Mucosa of stomach (tissue), 1 donor: ENCODE measurements around the gene CKAP4.
"Not testable (repeated sequence)": the region's sequence is repeated elsewhere in the genome, so short reads cannot be mapped to it uniquely, and the experiment has no call there.

Source experiments
- H3K27me3 ChIP-seq: one replicate; pipeline ENCODE4 v1.7.0; 2013; ENCODE audit warnings: mild to moderate bottlenecking, low read length; ENCODE audit not compliant: control insufficient read depth, insufficient read depth
- H3K36me3 ChIP-seq: one replicate; pipeline ENCODE4 v1.7.0; 2013; ENCODE audit warnings: low read length; ENCODE audit not compliant: control insufficient read depth, insufficient read depth
- H3K4me1 ChIP-seq: one replicate; pipeline ENCODE4 v1.7.0; 2013; ENCODE audit warnings: mild to moderate bottlenecking, low read length; ENCODE audit not compliant: control insufficient read depth, insufficient read depth
- H3K4me3 ChIP-seq: one replicate; pipeline ENCODE4 v1.7.0; 2013; ENCODE audit warnings: low read length
- H3K9ac ChIP-seq: one replicate; pipeline ENCODE4 v1.7.0; 2013; ENCODE audit warnings: mild to moderate bottlenecking, low read length, moderate library complexity
- H3K9me3 ChIP-seq: one replicate; pipeline ENCODE4 v1.7.0; 2013; ENCODE audit warnings: mild to moderate bottlenecking, low read length, moderate library complexity; ENCODE audit not compliant: control insufficient read depth
- donor health status: Pancreatic carcinoma.

CKAP4 gene, protein sequence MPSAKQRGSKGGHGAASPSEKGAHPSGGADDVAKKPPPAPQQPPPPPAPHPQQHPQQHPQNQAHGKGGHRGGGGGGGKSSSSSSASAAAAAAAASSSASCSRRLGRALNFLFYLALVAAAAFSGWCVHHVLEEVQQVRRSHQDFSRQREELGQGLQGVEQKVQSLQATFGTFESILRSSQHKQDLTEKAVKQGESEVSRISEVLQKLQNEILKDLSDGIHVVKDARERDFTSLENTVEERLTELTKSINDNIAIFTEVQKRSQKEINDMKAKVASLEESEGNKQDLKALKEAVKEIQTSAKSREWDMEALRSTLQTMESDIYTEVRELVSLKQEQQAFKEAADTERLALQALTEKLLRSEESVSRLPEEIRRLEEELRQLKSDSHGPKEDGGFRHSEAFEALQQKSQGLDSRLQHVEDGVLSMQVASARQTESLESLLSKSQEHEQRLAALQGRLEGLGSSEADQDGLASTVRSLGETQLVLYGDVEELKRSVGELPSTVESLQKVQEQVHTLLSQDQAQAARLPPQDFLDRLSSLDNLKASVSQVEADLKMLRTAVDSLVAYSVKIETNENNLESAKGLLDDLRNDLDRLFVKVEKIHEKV

GRCh38 chr12:106247674-106248311, at the start of gene CKAP4:
Gene CKAP4, minus strand, starts transcription at chr12:106248020. Its CDS starts 169 bp downstream, at chr12:106247851.
- H3K9me3 ChIP-seq, result no peaks in the 10 kb centered on the region
- H3K27me3 ChIP-seq, result no peaks in the 10 kb centered on the region
- H3K4me1 ChIP-seq, result peaks cover 46% of the 10 kb centered on the region
- H3K36me3 ChIP-seq, result no peaks in the 10 kb centered on the region
- peak within 1 kb of the TSS; percentile 94 for H3K9ac ChIP-seq
- H3K4me3 ChIP-seq, result peak within 1 kb of the TSS; percentile 70

- no peak overlapping the region for H3K4me3 ChIP-seq
- H3K4me1 ChIP-seq, result peaks cover 37% of the 10 kb centered on the region
- H3K9me3 ChIP-seq, result no peaks in the 10 kb centered on the region
- no peak overlapping the region for H3K9ac ChIP-seq
- no peaks in the 10 kb centered on the region for H3K36me3 ChIP-seq
- H3K27me3 ChIP-seq, result no peaks in the 10 kb centered on the region
Measured at GRCh38 chr12:106297075-106297474, 49.3 kb upstream of the CKAP4 start.

DNA sequence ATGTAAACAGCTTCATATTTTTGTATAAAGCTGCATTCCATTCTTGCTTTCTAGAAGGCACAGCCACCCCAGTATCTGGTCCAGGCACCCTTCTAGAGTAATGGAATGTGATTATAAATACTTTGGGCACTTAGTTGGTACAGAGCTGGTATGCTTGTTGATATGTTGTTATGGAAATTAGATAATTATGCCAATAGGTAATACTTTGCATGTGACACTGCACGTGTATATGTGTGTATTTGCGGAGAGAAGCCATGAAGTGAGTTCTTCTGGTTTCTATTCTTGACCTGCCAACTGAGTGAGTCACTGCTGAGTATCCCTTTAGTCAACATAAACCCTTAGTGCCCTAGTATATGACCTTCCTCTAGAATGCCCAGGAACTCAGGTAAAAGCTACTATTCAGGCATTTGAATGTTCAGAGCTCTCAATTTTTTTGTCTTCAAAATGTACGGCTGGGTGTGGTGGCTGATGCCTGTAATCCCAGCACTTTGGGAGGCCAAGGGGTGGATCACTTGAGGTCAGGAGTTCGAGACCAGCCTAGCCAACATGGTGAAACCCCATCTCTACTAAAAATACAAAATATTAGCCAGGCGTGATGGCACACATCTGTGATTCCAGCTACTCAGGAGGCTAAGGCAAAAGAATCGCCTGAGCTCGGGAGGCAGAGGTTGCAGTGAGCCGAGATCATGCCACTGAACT, 48.5 kb upstream of the CKAP4 start:
- Histone ChIP-seq H3K27me3 (no peaks in the 10 kb centered on the region), H3K9me3 (no peaks in the 10 kb centered on the region), H3K4me1 (peaks cover 34% of the 10 kb centered on the region), H3K4me3 (no peak overlapping the region), H3K9ac (no peak overlapping the region), H3K36me3 (no peaks in the 10 kb centered on the region)

- Histone ChIP-seq H3K4me3 (no peak overlapping the region), H3K27me3 (no peaks in the 10 kb centered on the region), H3K4me1 (peaks cover 31% of the 10 kb centered on the region), H3K9ac (no peak overlapping the region), H3K36me3 (no peaks in the 10 kb centered on the region), H3K9me3 (no peaks in the 10 kb centered on the region)
Measured at GRCh38 chr12:106292339-106292738, 44.5 kb upstream of the CKAP4 start.

DNA sequence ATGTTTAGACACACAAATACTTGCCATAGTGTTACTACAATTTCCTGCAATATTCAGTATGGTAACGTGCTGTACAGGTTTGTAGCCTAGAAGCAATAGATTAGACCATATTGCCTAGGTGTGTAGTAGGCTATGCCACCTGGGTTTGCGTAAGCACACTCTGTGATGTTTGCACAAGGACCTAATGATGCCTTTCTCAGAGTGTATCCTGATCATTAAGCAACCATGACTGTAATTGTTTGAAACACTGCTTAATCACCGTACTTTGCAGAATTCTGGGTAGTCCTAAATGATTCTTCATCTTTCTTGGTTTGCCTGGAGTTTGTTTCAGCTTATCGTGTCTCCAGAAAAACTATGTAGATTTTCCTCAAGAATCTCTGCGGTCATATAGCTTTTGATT, 43.5 kb upstream of the CKAP4 start:
- peaks cover 25% of the 10 kb centered on the region for H3K4me1 ChIP-seq
- H3K36me3 ChIP-seq, result no peaks in the 10 kb centered on the region
- no peak overlapping the region for H3K4me3 ChIP-seq
- H3K9ac ChIP-seq, result no peak overlapping the region
- no peaks in the 10 kb centered on the region for H3K9me3 ChIP-seq
- no peaks in the 10 kb centered on the region for H3K27me3 ChIP-seq

- peaks cover 21% of the 10 kb centered on the region for H3K4me1 ChIP-seq
- no peak overlapping the region for H3K4me3 ChIP-seq
- no peak overlapping the region for H3K9ac ChIP-seq
Measured at GRCh38 chr12:106290666-106291065, 42.8 kb upstream of the CKAP4 start.

GRCh38 chr12:106289196-106289681, 41.4 kb upstream of the CKAP4 start:
- peaks cover 20% of the 10 kb centered on the region for H3K4me1 ChIP-seq
- H3K9ac ChIP-seq, result no peak overlapping the region
- no peaks in the 10 kb centered on the region for H3K27me3 ChIP-seq
- H3K36me3 ChIP-seq, result no peaks in the 10 kb centered on the region
- H3K4me3 ChIP-seq, result no peak overlapping the region
- H3K9me3 ChIP-seq, result no peaks in the 10 kb centered on the region

More at GRCh38 chr12:106290666-106291065, 42.8 kb upstream of the CKAP4 start:
- Histone ChIP-seq H3K9me3 (no peaks in the 10 kb centered on the region), H3K27me3 (no peaks in the 10 kb centered on the region), H3K36me3 (no peaks in the 10 kb centered on the region)

GRCh38 chr12:106288494-106289195, 40.8 kb upstream of the CKAP4 start:
- H3K4me3 ChIP-seq, result no peak overlapping the region
- no peaks in the 10 kb centered on the region for H3K36me3 ChIP-seq
- no peaks in the 10 kb centered on the region for H3K9me3 ChIP-seq
- no peaks in the 10 kb centered on the region for H3K27me3 ChIP-seq
- no peak overlapping the region for H3K9ac ChIP-seq
- H3K4me1 ChIP-seq, result peaks cover 20% of the 10 kb centered on the region

DNA sequence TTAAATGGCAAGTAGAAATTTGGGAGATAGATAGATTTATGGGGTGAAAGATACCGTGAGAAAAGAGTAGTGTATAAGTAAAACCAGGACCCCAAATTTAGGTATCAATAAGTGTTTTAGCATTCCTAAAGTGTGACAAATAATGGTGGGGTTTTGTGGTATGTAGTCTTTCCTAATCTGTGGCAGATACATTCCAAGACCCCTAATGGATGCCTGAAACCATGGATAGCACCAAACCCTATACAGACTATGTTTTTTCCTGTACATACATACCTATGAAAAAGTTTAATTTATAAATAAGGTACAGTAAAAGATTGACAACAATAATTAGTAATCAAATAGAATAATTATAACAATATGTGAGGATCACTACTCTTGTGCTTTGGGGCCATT, 40.3 kb upstream of the CKAP4 start:
- Histone ChIP-seq H3K4me3 (no peak overlapping the region), H3K36me3 (no peaks in the 10 kb centered on the region), H3K9me3 (no peaks in the 10 kb centered on the region), H3K9ac (no peak overlapping the region), H3K27me3 (no peaks in the 10 kb centered on the region), H3K4me1 (peaks cover 20% of the 10 kb centered on the region)

DNA sequence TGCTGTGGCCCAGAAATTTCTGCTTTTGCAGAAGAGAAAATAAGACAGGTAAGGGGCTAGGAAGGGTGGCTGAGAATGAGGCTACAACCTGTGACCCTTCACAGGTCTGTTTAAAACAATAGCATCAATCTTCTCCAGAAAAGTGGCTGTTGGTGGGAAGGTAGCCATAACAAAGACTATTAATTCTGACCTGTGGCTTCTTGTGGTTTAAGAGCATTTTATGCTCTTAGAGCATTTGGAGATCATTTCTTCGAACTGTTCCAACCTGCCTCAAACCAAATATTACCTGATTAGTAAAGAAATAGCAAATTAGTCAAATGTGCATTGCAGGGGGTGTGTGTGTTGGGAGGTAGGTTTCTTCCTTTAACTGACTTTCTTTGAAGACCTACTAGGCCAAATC, 39.5 kb upstream of the CKAP4 start:
- H3K9me3 ChIP-seq, result no peaks in the 10 kb centered on the region
- H3K4me1 ChIP-seq, result peaks cover 24% of the 10 kb centered on the region
- no peak overlapping the region for H3K4me3 ChIP-seq
- no peak overlapping the region for H3K9ac ChIP-seq
- H3K36me3 ChIP-seq, result no peaks in the 10 kb centered on the region
- H3K27me3 ChIP-seq, result no peaks in the 10 kb centered on the region

- H3K9ac ChIP-seq, result not testable (repeated sequence)
- H3K4me1 ChIP-seq, result peaks cover 30% of the 10 kb centered on the region
Measured at GRCh38 chr12:106286576-106287162, 38.8 kb upstream of the CKAP4 start.

More at GRCh38 chr12:106286576-106287162, 38.8 kb upstream of the CKAP4 start:
- H3K9me3 ChIP-seq, H3K4me3 ChIP-seq, H3K36me3 ChIP-seq, H3K27me3 ChIP-seq: not testable (repeated sequence)
